ENCODE data around the gene HIC1.

The HIC1 gene

GRCh38 chr17:2082003-2082781, 27.3 kb downstream of the HIC1 start:
- DNase-seq = no peak

- DNase-seq = no peak
Observed at GRCh38 chr17:2083613-2084035, 28.7 kb downstream of the HIC1 start.

- DNase-seq = no peak
Observed at GRCh38 chr17:2084036-2084765, 29.3 kb downstream of the HIC1 start.

DNA sequence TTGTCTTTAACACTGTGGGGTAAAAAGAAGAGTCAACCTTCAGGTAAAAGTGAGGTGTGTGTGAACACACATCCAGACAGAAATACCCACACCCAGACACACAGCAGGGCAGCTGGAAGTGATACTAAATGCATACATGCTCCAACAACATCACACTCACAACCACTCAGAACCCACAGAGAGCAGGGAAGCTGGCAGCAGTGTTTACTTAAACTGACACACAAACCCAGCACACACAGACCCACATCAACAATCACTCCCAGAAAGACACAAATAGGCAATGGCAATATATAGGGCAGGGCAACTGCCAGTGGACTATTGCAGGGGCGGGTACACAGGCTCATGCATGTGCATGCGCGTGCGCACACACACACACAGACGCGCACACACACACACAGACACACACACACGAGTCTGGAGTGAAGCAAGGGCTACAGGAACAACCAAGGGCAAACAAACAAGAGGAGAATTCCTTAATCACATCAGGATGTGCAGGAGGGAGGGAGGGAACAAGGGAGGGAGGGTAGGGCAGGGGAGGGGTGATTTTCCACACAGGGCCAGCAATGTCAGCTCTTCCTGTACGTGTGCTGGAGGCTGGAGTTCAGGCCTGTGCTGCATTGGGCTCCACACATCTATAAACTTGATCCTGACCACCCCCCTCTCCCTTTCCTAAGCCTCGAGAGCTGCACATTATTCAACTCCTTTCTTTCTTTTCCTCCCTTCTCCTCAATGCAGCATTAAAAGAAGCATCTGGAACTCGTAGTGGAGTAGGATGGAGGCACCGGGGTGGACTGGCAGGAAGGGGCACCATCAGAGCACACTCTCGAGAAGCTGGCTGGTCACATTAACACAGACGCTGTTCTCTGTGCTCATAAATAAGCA, 30.1 kb downstream of the HIC1 start:
- no peak for DNase-seq

GRCh38 chr17:2085648-2085949, 30.7 kb downstream of the HIC1 start:
- no peak for DNase-seq

- no peak for DNase-seq
Observed at GRCh38 chr17:2086306-2086705, 31.4 kb downstream of the HIC1 start.

GRCh38 chr17:2087597-2088211, 32.8 kb downstream of the HIC1 start:
- DNase-seq = peak; percentile 38 to 41

DNA sequence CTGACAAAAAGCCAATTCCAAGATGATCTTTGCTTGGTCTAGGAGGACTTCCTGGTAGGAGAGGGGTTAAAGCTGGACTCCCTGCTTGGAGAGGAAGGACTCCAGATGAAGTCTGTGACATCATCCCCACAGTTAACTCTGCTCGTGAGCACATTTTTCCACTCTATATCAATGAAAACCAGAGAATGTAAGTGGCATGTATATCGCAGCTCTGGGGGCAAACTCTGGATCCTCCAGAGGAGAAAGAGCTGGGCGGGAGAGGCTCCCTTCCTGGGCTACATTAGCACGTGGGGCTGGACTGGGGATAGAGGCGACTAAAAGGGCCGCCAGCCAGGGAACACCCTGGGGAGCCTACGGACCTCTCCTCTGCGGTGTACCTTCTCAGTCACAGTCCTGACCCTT, 34.1 kb downstream of the HIC1 start:
- no peak for DNase-seq

GRCh38 chr17:2090210-2090641, 35.3 kb downstream of the HIC1 start:
- peak; percentile 28 to 29 for DNase-seq

- no peak for DNase-seq
Observed at GRCh38 chr17:2090804-2091534, 36.1 kb downstream of the HIC1 start.

- DNase-seq = no peak
Observed at GRCh38 chr17:2092253-2092652, 37.4 kb downstream of the HIC1 start.

DNA sequence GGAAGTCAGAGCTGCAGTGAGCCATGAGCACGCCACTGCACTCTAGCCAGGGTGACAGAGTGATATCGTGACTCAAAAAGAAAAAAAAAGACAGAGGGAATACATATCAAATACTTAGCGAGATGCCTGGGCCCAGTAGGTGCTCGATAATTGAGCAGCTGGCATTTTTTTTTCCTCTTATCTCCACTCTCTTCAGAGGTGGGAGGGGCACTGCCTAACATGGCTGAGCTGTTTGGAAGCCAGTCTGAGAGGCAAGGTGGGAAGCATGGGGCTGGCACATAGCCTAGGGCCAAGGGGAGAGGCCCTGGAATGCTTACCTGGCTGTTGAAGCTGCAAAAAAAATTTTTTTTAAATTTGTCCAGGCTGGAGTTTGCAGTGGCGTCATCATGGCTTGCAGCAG, 38.4 kb downstream of the HIC1 start:
- no peak for DNase-seq

DNA sequence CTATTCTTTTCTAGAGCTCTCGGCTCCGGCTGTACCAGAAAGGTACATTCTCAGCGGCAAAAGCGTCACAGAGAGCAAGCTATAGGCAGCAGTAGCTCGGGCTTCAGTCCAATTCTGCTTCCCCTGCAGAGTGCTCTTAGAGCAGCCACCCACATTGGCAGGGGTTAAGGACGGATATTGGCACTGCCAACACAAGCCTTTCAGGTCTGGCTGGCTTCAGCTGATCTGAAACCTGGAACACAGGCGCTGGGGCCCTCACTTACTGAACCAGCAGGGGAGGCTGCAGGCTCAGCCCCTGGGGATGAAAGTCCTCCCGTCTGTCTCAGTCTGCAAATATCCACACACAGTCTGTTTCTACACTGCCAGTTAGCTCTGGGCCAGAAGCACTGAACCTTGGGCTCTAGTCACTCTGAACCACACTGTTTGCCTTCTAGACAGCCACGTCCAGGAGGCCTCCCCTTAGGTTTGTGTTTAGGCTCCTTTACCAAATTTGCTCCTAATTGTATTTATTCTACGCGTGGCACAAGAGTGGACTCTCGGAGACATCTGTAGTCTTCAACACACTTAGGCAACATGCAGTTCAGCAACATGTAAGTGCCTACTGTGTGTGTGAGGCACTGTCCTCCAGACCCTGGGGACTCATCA, 40.1 kb downstream of the HIC1 start:
- no peak for DNase-seq

GRCh38 chr17:2095536-2095910, 40.6 kb downstream of the HIC1 start:
- no peak for DNase-seq

GRCh38 chr17:2101448-2102257, 46.8 kb downstream of the HIC1 start:
- peak; percentile 21 to 31 for DNase-seq

DNA sequence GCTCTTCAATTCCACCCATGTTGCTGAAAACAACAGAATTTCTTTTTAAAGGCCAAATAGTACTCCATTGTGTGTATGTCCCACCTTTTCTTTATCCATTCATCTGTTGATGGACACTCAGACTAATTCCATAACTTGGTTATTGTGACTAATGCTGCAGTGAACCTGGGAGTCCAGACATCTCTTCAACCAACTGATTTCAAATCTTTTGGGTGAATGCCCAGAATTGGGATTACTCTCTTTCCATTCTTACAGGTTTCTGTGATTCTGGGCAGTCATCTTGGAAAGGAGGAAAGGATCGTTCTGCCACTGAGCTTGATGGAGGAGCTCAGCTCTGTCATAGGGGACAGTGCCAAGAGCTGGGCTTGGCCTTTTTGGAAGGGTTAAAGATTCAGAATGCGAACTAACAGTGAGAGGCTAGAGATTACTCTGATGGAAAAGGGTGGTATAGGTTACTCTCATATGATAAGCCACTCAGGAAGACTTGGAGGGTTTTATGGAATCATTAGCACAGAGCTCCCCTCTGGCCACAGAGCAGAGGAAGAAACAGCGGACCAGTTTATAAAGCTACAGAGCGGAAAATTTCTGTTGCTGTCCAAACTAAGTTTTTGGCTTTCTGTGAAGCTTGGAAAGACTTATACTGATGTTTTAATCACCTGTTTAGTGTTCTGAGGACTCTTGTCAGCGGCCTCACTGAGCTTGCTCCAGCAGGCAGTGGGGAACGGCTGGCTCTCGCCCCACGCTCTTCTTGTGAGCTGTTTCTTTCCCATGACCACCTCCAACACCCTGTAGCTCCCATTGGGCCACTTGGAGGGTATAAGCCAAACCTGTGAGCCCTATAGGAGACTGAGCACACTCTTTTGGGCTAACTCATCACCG, 48.3 kb downstream of the HIC1 start:
- DNase-seq = no peak

GRCh38 chr17:2105663-2106062, 50.8 kb downstream of the HIC1 start:
- DNase-seq = no peak

DNA sequence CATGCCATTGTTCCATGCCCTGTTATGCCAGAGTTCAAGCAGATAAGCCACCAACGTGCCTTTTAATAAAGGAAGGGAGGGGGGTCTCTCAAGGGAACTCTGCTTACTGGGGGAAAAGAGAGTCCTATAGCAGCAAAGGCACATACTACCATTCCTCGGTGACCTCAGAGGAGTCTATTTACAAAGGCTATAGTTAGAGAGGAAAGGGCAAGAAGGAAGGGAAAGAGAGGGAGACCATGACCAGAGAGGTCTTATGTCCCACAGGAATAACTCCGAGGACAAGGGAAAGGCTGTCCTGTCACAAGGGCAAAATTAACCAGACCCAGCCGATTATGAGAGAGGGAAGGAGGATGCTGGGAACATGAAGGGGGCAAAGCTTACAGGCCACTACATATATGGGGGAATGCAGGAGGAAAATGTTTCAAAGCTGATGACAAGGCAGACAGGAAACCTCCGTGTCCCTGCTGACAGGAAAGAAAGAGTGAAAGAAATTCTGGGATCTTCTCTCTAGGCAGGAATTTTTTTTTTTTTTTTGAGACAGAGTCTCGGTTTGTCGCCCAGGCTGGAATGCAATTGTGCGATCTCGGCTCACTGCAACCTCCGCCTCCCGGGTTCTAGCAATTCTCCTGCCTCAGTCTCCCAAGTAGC, 51.5 kb downstream of the HIC1 start:
- no peak for DNase-seq

DNA sequence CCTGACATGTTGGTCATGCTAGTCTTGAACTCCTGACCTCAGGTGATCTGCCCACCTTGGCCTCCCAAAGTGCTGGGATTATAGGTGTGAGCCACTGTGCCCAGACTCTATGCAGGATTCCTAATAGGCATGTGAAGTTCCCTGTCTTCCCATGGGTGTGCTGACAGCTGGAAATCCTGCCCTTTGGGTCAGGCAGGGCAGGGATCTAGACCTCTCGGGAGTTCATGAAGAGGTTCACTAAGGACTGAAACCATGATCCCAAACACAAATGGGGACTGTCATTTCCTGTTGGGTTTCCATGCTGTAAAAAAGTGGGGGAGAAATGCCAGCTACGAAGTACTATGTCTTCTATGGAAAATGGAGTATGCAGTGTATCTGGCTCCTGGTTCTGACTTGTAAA, 52.1 kb downstream of the HIC1 start:
- no peak for DNase-seq
